ENCODE measurements around the gene GPR183. TPM values are rescaled to one million over a fixed set of nuclear protein-coding genes. Genes with fewer than 3 reads are reported as not detected.

Gene GPR183
- total RNA-seq, 4 donors from 2014 or later = 11.9 to 32.1 (median 22.3) TPM

- no peak overlapping the region for H3K27ac ChIP-seq (replicated peaks in 1 of 4)
- H3K27me3 ChIP-seq = no peaks in the 10 kb centered on the region
- 78% methylated on average over 5 of the region's 8 CpGs for WGBS
- intact Hi-C loops (cut with DNase I) = no loop called here
- H3K9me3 ChIP-seq = no peaks in the 10 kb centered on the region
- TF ChIP-seq EP300 (IDR thresholded peaks at IDR 0.05) (no peak), CTCF (IDR thresholded peaks at IDR 0.05) (no peak), POLR2A (IDR thresholded peaks at IDR 0.05; ENCODE audit: low read depth) (no peak), POLR2AphosphoS5 (IDR thresholded peaks at IDR 0.05) (no peak)
- H3K4me1 ChIP-seq = peaks cover 15 to 38% (median 29%) of the 10 kb centered on the region in 4 donors
- DNase-seq (ENCODE audit: extremely low spot score) = peak; percentile 82
- H3K4me3 ChIP-seq = no peak overlapping the region
- peaks cover 9 to 45% (median 25%) of the 10 kb centered on the region in 4 donors for H3K36me3 ChIP-seq
Measured at GRCh38 chr13:99353836-99354235, 46.6 kb upstream of the GPR183 start.

DNA sequence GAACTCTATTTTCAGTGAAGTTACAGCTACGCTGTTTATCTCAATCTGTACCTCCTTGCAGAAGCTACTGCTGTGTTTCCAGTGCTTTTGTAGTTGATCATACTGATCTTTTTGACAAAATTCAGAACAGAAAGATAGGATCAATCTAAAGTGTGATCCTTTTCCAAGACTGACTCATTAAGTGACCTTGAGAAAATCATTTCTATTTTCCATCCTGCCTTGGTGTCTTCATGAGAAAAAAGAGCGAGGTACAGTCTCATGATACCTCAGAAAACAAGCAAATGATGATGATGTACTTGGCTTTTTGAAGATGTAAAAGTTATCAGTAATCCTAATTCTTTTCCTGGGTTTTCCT is 46.0 kb upstream of the GPR183 start:
- peaks cover 11 to 44% (median 30%) of the 10 kb centered on the region in 4 donors for H3K36me3 ChIP-seq
- H3K4me1 ChIP-seq = peaks cover 15 to 38% (median 29%) of the 10 kb centered on the region in 4 donors
- no peak for DNase-seq (ENCODE audit: extremely low spot score)
- no peak overlapping the region for H3K27ac ChIP-seq (replicated peaks in 1 of 4)
- no peaks in the 10 kb centered on the region for H3K27me3 ChIP-seq
- TF ChIP-seq POLR2A (IDR thresholded peaks at IDR 0.05; ENCODE audit: low read depth) = no peak
- no peak for TF ChIP-seq CTCF (IDR thresholded peaks at IDR 0.05)
- TF ChIP-seq EP300 (IDR thresholded peaks at IDR 0.05) = no peak
- TF ChIP-seq POLR2AphosphoS5 (IDR thresholded peaks at IDR 0.05) = no peak
- H3K4me3 ChIP-seq = no peak overlapping the region
- WGBS = 79% methylated on average over 2 of the region's 2 CpGs
- no peaks in the 10 kb centered on the region for H3K9me3 ChIP-seq
- intact Hi-C loops (cut with DNase I) = no loop called here

DNA sequence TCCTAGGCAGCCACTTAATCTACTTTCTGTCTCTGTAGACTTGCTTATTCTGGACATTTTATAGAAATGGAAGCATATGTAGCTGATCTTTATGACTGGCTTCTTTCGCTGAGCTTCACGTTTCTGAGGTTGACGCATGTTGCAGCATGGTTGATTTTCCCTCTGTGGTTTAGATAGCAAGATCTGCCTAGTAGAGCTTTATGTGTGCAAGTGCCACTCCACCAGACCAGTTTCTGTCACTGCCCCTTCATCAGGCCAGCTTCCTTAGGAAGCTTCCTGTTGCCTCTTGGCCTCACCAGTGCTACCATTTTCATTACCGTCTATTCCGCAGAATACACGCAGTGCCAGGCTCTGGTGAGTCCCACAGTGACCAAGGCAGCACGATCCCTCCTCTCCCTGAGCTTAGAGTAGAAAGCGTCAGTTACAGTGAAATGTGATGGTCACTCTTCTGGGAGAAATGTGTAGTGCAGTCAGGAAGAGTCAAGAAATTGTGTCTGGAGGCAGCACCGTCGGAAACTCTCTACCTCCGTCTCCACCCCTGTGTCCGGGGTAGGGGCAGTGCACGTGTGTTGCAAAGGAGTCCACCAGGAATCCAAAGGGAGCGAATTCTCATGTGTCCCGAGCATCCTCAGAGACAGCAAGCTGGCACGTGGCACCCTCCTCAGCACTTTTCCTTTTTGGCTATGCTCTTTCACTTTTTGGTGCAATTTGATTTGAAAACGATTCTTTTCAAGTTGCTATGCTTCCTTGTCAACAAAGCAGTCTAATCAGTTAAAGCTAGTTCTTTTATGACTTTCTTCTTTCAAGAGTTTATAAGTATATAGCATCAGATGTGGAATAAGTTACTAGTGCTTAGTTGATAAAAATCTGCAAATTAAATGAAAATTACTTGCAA is 45.4 kb upstream of the GPR183 start:
- Histone ChIP-seq H3K36me3 (peaks cover 11 to 51% (median 32%) of the 10 kb centered on the region in 4 donors), H3K27ac (replicated peaks in 1 of 4) (no peak overlapping the region), H3K4me1 (peaks cover 15 to 34% (median 25%) of the 10 kb centered on the region in 4 donors), H3K4me3 (no peak overlapping the region), H3K9me3 (no peaks in the 10 kb centered on the region), H3K27me3 (no peaks in the 10 kb centered on the region)
- DNase-seq (ENCODE audit: extremely low spot score) = peak; percentile 66
- TF ChIP-seq POLR2A (IDR thresholded peaks at IDR 0.05; ENCODE audit: low read depth) (no peak), CTCF (IDR thresholded peaks at IDR 0.05) (no peak), POLR2AphosphoS5 (IDR thresholded peaks at IDR 0.05) (no peak), EP300 (IDR thresholded peaks at IDR 0.05) (no peak)
- intact Hi-C loops (cut with DNase I) = no loop called here
- WGBS = 94% methylated on average over 17 of the region's 17 CpGs

- Histone ChIP-seq H3K27me3 (no peaks in the 10 kb centered on the region), H3K4me3 (no peak overlapping the region), H3K36me3 (peaks cover 11 to 56% (median 33%) of the 10 kb centered on the region in 4 donors), H3K9me3 (no peaks in the 10 kb centered on the region), H3K27ac (replicated peaks in 1 of 4) (no peak overlapping the region), H3K4me1 (peaks cover 9 to 26% (median 17%) of the 10 kb centered on the region in 4 donors)
- WGBS = 91% methylated on average over 4 of the region's 4 CpGs
- intact Hi-C loops (cut with DNase I) = no loop called here
- peak; percentile 70 for DNase-seq (ENCODE audit: extremely low spot score)
- no peak for TF ChIP-seq POLR2AphosphoS5 (IDR thresholded peaks at IDR 0.05)
- TF ChIP-seq CTCF (IDR thresholded peaks at IDR 0.05) = no peak
- no peak for TF ChIP-seq POLR2A (IDR thresholded peaks at IDR 0.05; ENCODE audit: low read depth)
- no peak for TF ChIP-seq EP300 (IDR thresholded peaks at IDR 0.05)
Measured at GRCh38 chr13:99351772-99352171, 44.6 kb upstream of the GPR183 start.
